Uterus (tissue), 4 donors: ENCODE results near the gene ICAM2. TPM values are rescaled to one million over a fixed set of nuclear protein-coding genes. Genes with fewer than 3 reads are reported as not detected.

Source experiments
- DNase-seq, 2 donors: peaks; one replicate each; pipeline ENCODE4 v3.0.0-alpha.2; 2019 to 2020
- H3K27ac ChIP-seq, 2 donors: fragments of 200-600 bp; sonication (generic); 1 replicate in 1 of 2; 2 replicates in 1 of 2; pipeline ENCODE4 v1.5.1; 2016 to 2018
- H3K27me3 ChIP-seq, 2 donors: fragments of 200-600 bp; sonication (generic); one replicate each; pipeline ENCODE4 v1.5.1; 2018 to 2019; ENCODE audit warnings: control low read depth in 1 of 2
- H3K36me3 ChIP-seq, 2 donors: fragments of 200-600 bp; sonication (generic); one replicate each; pipeline ENCODE4 v1.5.1; 2019; ENCODE audit warnings: control low read depth in 1 of 2
- H3K4me1 ChIP-seq, 2 donors: fragments of 200-600 bp; sonication (generic); one replicate each; pipeline ENCODE4 v1.5.1; 2018 to 2019; ENCODE audit warnings: control low read depth in 1 of 2
- H3K4me3 ChIP-seq, 2 donors: fragments of 200-600 bp; sonication (generic); 1 replicate in 1 of 2; 2 replicates in 1 of 2; pipeline ENCODE4 v1.5.1; 2018 to 2019; ENCODE audit warnings: mild to moderate bottlenecking in 1 of 2
- H3K9me3 ChIP-seq, 2 donors: fragments of 200-600 bp; sonication (generic); one replicate each; pipeline ENCODE4 v1.5.1; 2019; ENCODE audit warnings: control low read depth in 1 of 2
- CTCF ChIP-seq, 4 experiments: fragments of 200-600 bp in 2 of 4; fragments of 450-650 bp in 2 of 4; sonication (generic) in 2 of 4; IDR thresholded peaks; one replicate each; pipeline ENCODE4 v1.5.1; 2016 to 2019; ENCODE audit warnings: antibody characterized with exemption in 4 of 4, mild to moderate bottlenecking in 2 of 4, moderate library complexity in 1 of 4
- POLR2A ChIP-seq, 2 donors: fragments of 450-650 bp; IDR thresholded peaks; one replicate each; pipeline ENCODE4 v1.6.1; 2016; ENCODE audit warnings: antibody characterized with exemption in 2 of 2, mild to moderate bottlenecking in 1 of 2, moderate library complexity in 1 of 2
- intact Hi-C: fragments of 100-400 bp; cut with DNase I; formaldehyde crosslinking; loops from one replicate; pipeline ENCODE4 v1.15.1; 2023; ENCODE audit warnings: low total_unique reads
- total RNA-seq, 4 donors: library from RNA; depleted of rRNA in 3 of 4; stranded (reverse); fragments of >200 nt in 3 of 4; gene quantifications; one replicate each; pipeline versions ENCODE4 v1.1.0 to v1.2.4, GENCODE V29; 2014 to 2023
- donor health status: DM: yes; HTN: yes; CAD: no.

The ICAM2 gene
- total RNA-seq, 4 donors from 2014 or later = 20.6 to 108 (median 42.4) TPM

- intact Hi-C loops = no loop called here
- Histone ChIP-seq H3K36me3 (no peaks in the 10 kb centered on the region), H3K4me1 (no peaks in the 10 kb centered on the region), H3K27me3 (no peaks in the 10 kb centered on the region), H3K27ac (no peak overlapping the region), H3K9me3 (no peaks in the 10 kb centered on the region), H3K4me3 (no peak overlapping the region)
- DNase-seq = no peak
- TF ChIP-seq POLR2A (IDR thresholded peaks at IDR 0.05) = no peak
- no peak for TF ChIP-seq CTCF (IDR thresholded peaks at IDR 0.05)
Measured at GRCh38 chr17:63966646-63967264, 53.7 kb downstream of the ICAM2 start.

GRCh38 chr17:63963123-63963522 is 57.3 kb downstream of the ICAM2 start:
- no peaks in the 10 kb centered on the region for H3K4me1 ChIP-seq
- no peaks in the 10 kb centered on the region for H3K27me3 ChIP-seq
- peak overlapping the region; percentile 61 to 63 for H3K27ac ChIP-seq
- no peak overlapping the region for H3K4me3 ChIP-seq
- no peaks in the 10 kb centered on the region for H3K9me3 ChIP-seq
- TF ChIP-seq POLR2A (IDR thresholded peaks at IDR 0.05) = no peak
- TF ChIP-seq CTCF (IDR thresholded peaks at IDR 0.05) = no peak
- no peaks in the 10 kb centered on the region for H3K36me3 ChIP-seq
- peak in 1 of 2 donors; percentile 54 for DNase-seq
- intact Hi-C loops = no loop called here

GRCh38 chr17:63962298-63962744 is 58.1 kb downstream of the ICAM2 start:
- intact Hi-C loops = no loop called here
- no peak for DNase-seq
- Histone ChIP-seq H3K36me3 (no peaks in the 10 kb centered on the region), H3K4me1 (no peaks in the 10 kb centered on the region), H3K27ac (peak overlapping the region; percentile 47 to 52), H3K4me3 (no peak overlapping the region), H3K9me3 (no peaks in the 10 kb centered on the region), H3K27me3 (no peaks in the 10 kb centered on the region)
- TF ChIP-seq POLR2A (IDR thresholded peaks at IDR 0.05) (no peak), CTCF (IDR thresholded peaks at IDR 0.05) (no peak)

GRCh38 chr17:63961355-63962212 is 58.8 kb downstream of the ICAM2 start:
- no peaks in the 10 kb centered on the region for H3K4me1 ChIP-seq
- DNase-seq = peak; percentile 37 to 44
- no peaks in the 10 kb centered on the region for H3K27me3 ChIP-seq
- no peaks in the 10 kb centered on the region for H3K36me3 ChIP-seq
- peak overlapping the region in 1 of 2 donors; percentile 47 for H3K27ac ChIP-seq
- no peaks in the 10 kb centered on the region for H3K9me3 ChIP-seq
- intact Hi-C loops = no loop called here
- no peak overlapping the region for H3K4me3 ChIP-seq
- TF ChIP-seq POLR2A (IDR thresholded peaks at IDR 0.05) = no peak
- no peak for TF ChIP-seq CTCF (IDR thresholded peaks at IDR 0.05)

- no peaks in the 10 kb centered on the region for H3K27me3 ChIP-seq
- H3K36me3 ChIP-seq = no peaks in the 10 kb centered on the region
- H3K4me1 ChIP-seq = no peaks in the 10 kb centered on the region
- TF ChIP-seq POLR2A (IDR thresholded peaks at IDR 0.05) = no peak
- no peak for TF ChIP-seq CTCF (IDR thresholded peaks at IDR 0.05)
- no peak for DNase-seq
- intact Hi-C loops = no loop called here
- H3K27ac ChIP-seq = no peak overlapping the region
- no peak overlapping the region for H3K4me3 ChIP-seq
- no peaks in the 10 kb centered on the region for H3K9me3 ChIP-seq
Measured at GRCh38 chr17:63960430-63960829, 60.0 kb downstream of the ICAM2 start.
